Neural progenitor cell (in vitro differentiated cells): Measurements from ENCODE around the gene PCDHA7. TPM values are rescaled to one million over a fixed set of nuclear protein-coding genes. Genes with fewer than 3 reads are reported as not detected.
"Not testable (repeated sequence)": the region's sequence is repeated elsewhere in the genome, so short reads cannot be mapped to it uniquely, and the experiment has no call there.

ENCODE experiments used
- DNase-seq: peaks from one replicate; pipeline ENCODE4 v3.0.0-alpha.2; 2016; ENCODE audit warnings: low spot score
- H2AFZ ChIP-seq: fragments of 200-600 bp; sonication (generic); replicated peaks from 2 replicates; pipeline ENCODE4 v1.6.1; 2016; ENCODE audit warnings: antibody characterized with exemption
- H3F3A ChIP-seq: fragments of 200-600 bp; sonication (generic); 2 replicates; pipeline ENCODE4 v1.6.1; 2016; ENCODE audit warnings: antibody characterized with exemption, low read depth
- H3K27ac ChIP-seq: fragments of 200-600 bp; sonication (generic); 2 replicates; pipeline ENCODE4 v1.5.1; 2016; ENCODE audit warnings: mild to moderate bottlenecking
- H3K27me3 ChIP-seq: fragments of 200-600 bp; sonication (generic); 2 replicates; pipeline ENCODE4 v1.6.1; 2016; ENCODE audit warnings: mild to moderate bottlenecking, moderate library complexity
- H3K36me3 ChIP-seq: fragments of 200-600 bp; sonication (generic); 2 replicates; pipeline ENCODE4 v1.5.1; 2016
- H3K4me1 ChIP-seq: fragments of 200-600 bp; sonication (generic); 2 replicates; pipeline ENCODE4 v1.6.1; 2016; ENCODE audit warnings: mixed run types
- H3K4me2 ChIP-seq: fragments of 200-600 bp; sonication (generic); 2 replicates; pipeline ENCODE4 v1.6.1; 2016
- H3K4me3 ChIP-seq: fragments of 200-600 bp; sonication (generic); 2 replicates; pipeline ENCODE4 v1.5.1; 2016
- H3K79me2 ChIP-seq: fragments of 200-600 bp; sonication (generic); 2 replicates; pipeline ENCODE4 v1.6.1; 2016; ENCODE audit warnings: low read depth
- H3K9ac ChIP-seq: fragments of 200-600 bp; sonication (generic); 2 replicates; pipeline ENCODE4 v1.6.1; 2016
- H3K9me3 ChIP-seq: fragments of 200-600 bp; sonication (generic); 2 replicates; pipeline ENCODE4 v1.5.1; 2016; ENCODE audit warnings: low read depth
- H4K20me1 ChIP-seq: fragments of 200-600 bp; sonication (generic); 2 replicates; pipeline ENCODE4 v1.6.1; 2016; ENCODE audit warnings: low read depth
- H3K27ac Mint-ChIP-seq: 3 replicates; pipeline ENCODE4 v1.8.0; 2021; ENCODE audit warnings: mixed read lengths
- H3K27me3 Mint-ChIP-seq: 2 replicates; pipeline ENCODE4 v1.8.0; 2022; ENCODE audit warnings: low read depth, mild to moderate bottlenecking, inconsistent platforms, moderate library complexity, mixed read lengths; ENCODE audit not compliant: insufficient read depth
- H3K36me3 Mint-ChIP-seq: 3 replicates; pipeline ENCODE4 v1.8.0; 2021; ENCODE audit warnings: mixed read lengths
- H3K4me1 Mint-ChIP-seq: 3 replicates; pipeline ENCODE4 v1.8.0; 2021; ENCODE audit warnings: mixed read lengths
- H3K4me3 Mint-ChIP-seq: 3 replicates; pipeline ENCODE4 v1.8.0; 2021; ENCODE audit warnings: mild to moderate bottlenecking, moderate library complexity, mixed read lengths
- H3K9me3 Mint-ChIP-seq: 3 replicates; pipeline ENCODE4 v1.8.0; 2020; ENCODE audit warnings: mixed read lengths
- CTCF ChIP-seq: fragments of 200-600 bp; sonication (generic); IDR thresholded peaks from 2 replicates; pipeline ENCODE4 v1.5.1; 2017; ENCODE audit warnings: antibody characterized with exemption, mild to moderate bottlenecking
- EZH2 ChIP-seq: fragments of 200-600 bp; sonication (generic); IDR thresholded peaks from 2 replicates; pipeline ENCODE4 v1.6.1; 2017; ENCODE audit warnings: antibody characterized with exemption, mild to moderate bottlenecking, moderate library complexity
- EZH2phosphoT487 ChIP-seq: fragments of 200-600 bp; sonication (generic); IDR thresholded peaks from 2 replicates; pipeline ENCODE4 v1.6.1; 2017; ENCODE audit warnings: antibody characterized with exemption
- total RNA-seq: library from RNA; depleted of rRNA; stranded (reverse); fragments of >200 nt; gene quantifications from 2 replicates; pipeline ENCODE4 v1.2.3, GENCODE V29; 2015; ENCODE audit warnings: low replicate concordance

Gene PCDHA7
- total RNA-seq, 1 donor from 2014 or later: 0.36 TPM

- Histone ChIP-seq H4K20me1 (no peaks in the 10 kb centered on the region), H3K27ac (no peak overlapping the region), H3K4me2 (no peak overlapping the region), H3K9me3 (peaks cover 9% of the 10 kb centered on the region), H3K4me1 (no peaks in the 10 kb centered on the region), H3K9ac (no peak overlapping the region), H3K36me3 (peaks cover 13% of the 10 kb centered on the region), H3K27me3 (no peaks in the 10 kb centered on the region), H2AFZ (no peak overlapping the region), H3K4me3 (no peak overlapping the region), H3F3A (no peaks in the 10 kb centered on the region), H3K79me2 (no peaks in the 10 kb centered on the region)
- Mint-ChIP-seq H3K36me3 (peaks cover 25% of the 10 kb centered on the region), H3K27me3 (peaks cover 2% of the 10 kb centered on the region), H3K27ac (no peak overlapping the region), H3K4me1 (peaks cover 9% of the 10 kb centered on the region), H3K4me3 (no peak overlapping the region), H3K9me3 (peaks cover 40% of the 10 kb centered on the region)
- TF ChIP-seq EZH2: no peak
- TF ChIP-seq EZH2phosphoT487: no peak
- TF ChIP-seq CTCF: no peak
- DNase-seq: no peak
Observed at GRCh38 chr5:140802781-140803271, 31.2 kb upstream of the PCDHA7 start.

GRCh38 chr5:140806834-140807775 is 27.0 kb upstream of the PCDHA7 start, which contains the start of gene PCDHA4:
TSS of gene PCDHA4 (plus strand) at chr5:140807068.
- peak within 1 kb of the TSS; percentile 100 for H2AFZ ChIP-seq
- peaks cover 13% of the 10 kb centered on the region for H3K4me1 Mint-ChIP-seq
- peaks cover 12% of the 10 kb centered on the region for H3K4me1 ChIP-seq
- H3K4me2 ChIP-seq: peak within 1 kb of the TSS; percentile 87
- no peak within 1 kb of the TSS for H3K27ac ChIP-seq
- no peaks in the 10 kb centered on the region for H3K9me3 ChIP-seq
- peak within 1 kb of the TSS; percentile 65 for H3K9ac ChIP-seq
- H3K4me3 Mint-ChIP-seq: peak within 1 kb of the TSS; percentile 95
- H4K20me1 ChIP-seq: no peaks in the 10 kb centered on the region
- no peaks in the 10 kb centered on the region for H3F3A ChIP-seq
- peak within 1 kb of the TSS; percentile 92 for H3K4me3 ChIP-seq
- peaks cover 4% of the 10 kb centered on the region for H3K79me2 ChIP-seq
- peaks cover 51% of the 10 kb centered on the region for H3K9me3 Mint-ChIP-seq
- peak within 1 kb of the TSS; percentile 98 for H3K27ac Mint-ChIP-seq
- no peaks in the 10 kb centered on the region for H3K27me3 ChIP-seq
- peak; percentile 84 for DNase-seq
- peaks cover 12% of the 10 kb centered on the region for H3K36me3 ChIP-seq
- peaks cover 4% of the 10 kb centered on the region for H3K27me3 Mint-ChIP-seq
- H3K36me3 Mint-ChIP-seq: peaks cover 34% of the 10 kb centered on the region
- TF ChIP-seq CTCF (peak; percentile 78), EZH2phosphoT487 (no peak)

GRCh38 chr5:140808241-140808888 is 25.7 kb upstream of the PCDHA7 start:
- H3K27ac Mint-ChIP-seq, DNase-seq, H3K9me3 ChIP-seq, H3F3A ChIP-seq, H3K27me3 ChIP-seq, H3K27ac ChIP-seq, H3K4me2 ChIP-seq, H3K4me3 ChIP-seq, H4K20me1 ChIP-seq, H3K79me2 ChIP-seq, H3K9ac ChIP-seq, H3K27me3 Mint-ChIP-seq, H2AFZ ChIP-seq: not testable (repeated sequence)
- peak overlapping the region; percentile 95 for H3K4me3 Mint-ChIP-seq
- peaks cover 12% of the 10 kb centered on the region for H3K36me3 ChIP-seq
- peaks cover 13% of the 10 kb centered on the region for H3K4me1 Mint-ChIP-seq
- peaks cover 40% of the 10 kb centered on the region for H3K36me3 Mint-ChIP-seq
- H3K9me3 Mint-ChIP-seq: peaks cover 55% of the 10 kb centered on the region
- peaks cover 12% of the 10 kb centered on the region for H3K4me1 ChIP-seq
